ENCODE data around the gene EYA3. TPM values are rescaled to one million over a fixed set of nuclear protein-coding genes. Genes with fewer than 3 reads are reported as not detected.

The EYA3 gene
- total and polyA plus RNA-seq, 2 of the 8 experiments (the other 6 are each of a cell fraction or from before 2014, with no cell fraction given), result 15.0 to 33.9 TPM

DNA sequence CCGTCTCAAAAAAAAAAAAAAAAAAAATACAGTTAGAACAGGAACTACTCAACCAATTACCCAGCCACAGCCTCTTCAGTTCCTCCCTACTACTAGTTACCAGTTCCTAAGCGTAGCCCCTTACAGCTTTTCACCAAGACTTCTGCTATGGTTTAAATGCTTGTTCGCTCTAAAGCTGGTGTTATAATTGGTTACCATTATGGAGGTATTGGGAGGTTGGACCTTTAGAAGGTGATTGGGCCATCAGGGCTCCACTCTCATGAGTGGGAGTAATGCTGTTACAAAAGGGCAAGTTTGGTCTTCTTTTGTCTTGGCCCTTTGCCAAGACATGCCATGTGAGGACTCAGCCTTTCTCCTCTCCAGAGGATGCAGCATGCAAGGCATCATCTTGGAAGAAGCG is 156.7 kb downstream of the EYA3 start:
- Histone ChIP-seq H2BK120ac (replicated peaks; ENCODE audit: low read depth, low read length) (no peak overlapping the region), H2BK5ac (ENCODE audit: low read depth, low read length) (no peak overlapping the region), H3K79me2 (ENCODE audit: control insufficient read depth in 1 of 2, insufficient read depth in 2 of 2, low read length in 2 of 2) (peaks cover 0 to 9% of the 10 kb centered on the region in 2 experiments; a peak in 3 of 4 replicates), H3K4ac (replicated peaks; ENCODE audit: insufficient read length, low read depth, low read length) (no peak overlapping the region), H2BK12ac (ENCODE audit: low read depth, low read length) (peak overlapping the region; percentile 90; the same call in 1 of the 2 replicates), H3K4me2 (ENCODE audit: insufficient read depth in 1 of 2, low read depth in 2 of 2, low read length in 2 of 2) (no peak overlapping the region), H2BK15ac (ENCODE audit: low read length) (peak overlapping the region; percentile 95), H3K14ac (ENCODE audit: insufficient read length) (no peak overlapping the region), H3K9ac (replicated peaks in 1 of 4; ENCODE audit: extremely low read depth in 1 of 4, low read depth in 3 of 4, low read length in 3 of 4) (no peak overlapping the region), H2BK20ac (ENCODE audit: low read length) (peak overlapping the region; percentile 11; the same call in 1 of the 2 replicates), H3K27me3 (replicated peaks in 1 of 4; ENCODE audit: control insufficient read depth in 3 of 4, extremely low read depth in 1 of 4, insufficient read depth in 3 of 4, low read length in 3 of 4) (no peaks in the 10 kb centered on the region), H4K5ac (ENCODE audit: insufficient read length, low read depth, low read length) (no peak overlapping the region), H3K36me3 (ENCODE audit: control insufficient read depth in 2 of 4, insufficient read depth in 4 of 4, low read length in 3 of 4) (no peaks in the 10 kb centered on the region), H3K9me3 (ENCODE audit: insufficient read depth in 2 of 2, low read depth in 1 of 2, low read length in 1 of 2) (no peaks in the 10 kb centered on the region), H3K18ac (ENCODE audit: extremely low read depth, low read length) (no peak overlapping the region; the same call in 1 of the 2 replicates), H2AFZ (ENCODE audit: low read length) (no peak overlapping the region), H3K79me1 (ENCODE audit: low read depth, low read length) (peaks cover 5% of the 10 kb centered on the region; the same call in 1 of the 2 replicates), H3K56ac (replicated peaks; ENCODE audit: insufficient read length, low read depth, low read length) (no peak overlapping the region), H2AK5ac (ENCODE audit: low read depth, low read length) (no peak overlapping the region), H4K91ac (replicated peaks; ENCODE audit: insufficient read length, low read length) (no peak overlapping the region), H3K4me1 (replicated peaks in 1 of 4; ENCODE audit: control insufficient read depth in 3 of 4, insufficient read depth in 4 of 4, low read length in 3 of 4) (peaks cover 6 to 12% (median 9%) of the 10 kb centered on the region in 4 experiments; a peak in 6 of 7 replicates), H4K20me1 (replicated peaks in 1 of 2; ENCODE audit: control insufficient read depth in 1 of 2, insufficient read depth in 2 of 2, low read length in 2 of 2) (no peaks in the 10 kb centered on the region), H4K8ac (ENCODE audit: extremely low read depth, insufficient read depth, low read length) (no peak overlapping the region), H3K23me2 (ENCODE audit: low read depth, low read length) (peaks cover 11% of the 10 kb centered on the region), H3K23ac (ENCODE audit: insufficient read length) (no peak overlapping the region), H3K27ac (ENCODE audit: low read depth, low read length) (no peak overlapping the region), H3K4me3 (ENCODE audit: extremely low read depth in 1 of 4, insufficient read depth in 2 of 4, low read depth in 3 of 4, low read length in 4 of 4) (no peak overlapping the region)
- 94% methylated on average over 4 of the region's 4 CpGs; no CpG with 5 or more reads in 1 of the 2 experiments for WGBS, 2 experiments (ENCODE audit: extremely low coverage in 1 of 2, insufficient coverage in 1 of 2, insufficient read length in 1 of 2, insufficient replicate concordance in 2 of 2, low coverage in 1 of 2, low lambda C conversion rate in 2 of 2, missing lambda C conversion rate in 1 of 2)
- no peak for TF ChIP-seq EZH2 (IDR thresholded peaks at IDR 0.05; ENCODE audit: low read depth, low read length, severe bottlenecking)
- TF ChIP-seq BACH1 (IDR thresholded peaks at IDR 0.05; ENCODE audit: low read length), result no peak
- TF ChIP-seq BCL11A (IDR thresholded peaks at IDR 0.05; ENCODE audit: low read depth in 2 of 2, low read length in 2 of 2), result no peak
- no peak for TF ChIP-seq JUN (IDR thresholded peaks at IDR 0.05; ENCODE audit: low read depth, low read length)
- no peak for TF ChIP-seq SIN3A (conservative IDR thresholded peaks at IDR 0.05 in 1 of 2, IDR thresholded peaks at IDR 0.05 in 1 of 2; ENCODE audit: low read depth in 1 of 2, low read length in 2 of 2)
- no peak for TF ChIP-seq SP2 (IDR thresholded peaks at IDR 0.05; ENCODE audit: low read length)
- TF ChIP-seq CREB1 (IDR thresholded peaks at IDR 0.05), result no peak
- TF ChIP-seq TCF12 (IDR thresholded peaks at IDR 0.05; ENCODE audit: low read depth, low read length), result no peak
- TF ChIP-seq, protein P1, sequence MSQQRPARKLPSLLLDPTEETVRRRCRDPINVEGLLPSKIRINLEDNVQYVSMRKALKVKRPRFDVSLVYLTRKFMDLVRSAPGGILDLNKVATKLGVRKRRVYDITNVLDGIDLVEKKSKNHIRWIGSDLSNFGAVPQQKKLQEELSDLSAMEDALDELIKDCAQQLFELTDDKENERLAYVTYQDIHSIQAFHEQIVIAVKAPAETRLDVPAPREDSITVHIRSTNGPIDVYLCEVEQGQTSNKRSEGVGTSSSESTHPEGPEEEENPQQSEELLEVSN (IDR thresholded peaks at IDR 0.05), result no peak
- CTCF ChIA-PET (ENCODE audit: partially characterized antibody), result interaction anchor here (1.1 to 3.7 kb wide), 5 partner anchors 9 to 52 kb away, joined by 3 to 17 read pairs (median 5); no protein-coding TSS in a partner anchor
- POLR2A ChIA-PET (ENCODE audit: partially characterized antibody), result interaction anchor here (0.9 to 1.3 kb wide), 5 partner anchors 10 to 35 kb away, joined by 3 to 5 read pairs (median 3); partner anchors contain the start of gene XKR8
- FAIRE-seq (no peak), DNase-seq (ENCODE audit: low read depth in 1 of 2, low spot score in 2 of 2) (no peak)

All from H1 (cell line).